Left ventricle myocardium superior (tissue), 1 donor: ENCODE measurements around the gene FAM53B. TPM values are rescaled to one million over a fixed set of nuclear protein-coding genes. Genes with fewer than 3 reads are reported as not detected.
"Not testable (repeated sequence)": the region's sequence is repeated elsewhere in the genome, so short reads cannot be mapped to it uniquely, and the experiment has no call there.

ENCODE experiments used
- ATAC-seq: fragments of 200-7000 bp; cut with Tn5 transposase; one replicate; pipeline ENCODE4 v1.9.1; 2020; ENCODE audit warnings: mild to moderate bottlenecking, moderate library complexity
- DNase-seq: peaks from one replicate; pipeline ENCODE4 v3.0.0-alpha.2; 2020
- intact Hi-C: fragments of 100-400 bp; cut with micrococcal nuclease; formaldehyde crosslinking; loops from one replicate; pipeline ENCODE4 v1.11.0; 2022
- long read RNA-seq: library from polyadenylated mRNA; unstranded; transcript quantifications from one replicate; pipeline ENCODE4 v2.0.0, GENCODE V29; 2021
- total RNA-seq: library from RNA; stranded (reverse); fragmentation: NEBNext Ultra II Directional; extraction: Animal tissue kit (Norgen Biotek cat#: 25700); gene quantifications from one replicate; pipeline ENCODE4 v1.2.1, GENCODE V29; 2021
- donor health status: DM: no; HTN: yes; CAD: no; lungs with severe emphysema.

The FAM53B gene, protein sequence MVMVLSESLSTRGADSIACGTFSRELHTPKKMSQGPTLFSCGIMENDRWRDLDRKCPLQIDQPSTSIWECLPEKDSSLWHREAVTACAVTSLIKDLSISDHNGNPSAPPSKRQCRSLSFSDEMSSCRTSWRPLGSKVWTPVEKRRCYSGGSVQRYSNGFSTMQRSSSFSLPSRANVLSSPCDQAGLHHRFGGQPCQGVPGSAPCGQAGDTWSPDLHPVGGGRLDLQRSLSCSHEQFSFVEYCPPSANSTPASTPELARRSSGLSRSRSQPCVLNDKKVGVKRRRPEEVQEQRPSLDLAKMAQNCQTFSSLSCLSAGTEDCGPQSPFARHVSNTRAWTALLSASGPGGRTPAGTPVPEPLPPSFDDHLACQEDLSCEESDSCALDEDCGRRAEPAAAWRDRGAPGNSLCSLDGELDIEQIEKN
- total RNA-seq: 45.3 TPM
- long read RNA-seq, full-length matches to known transcripts: 6 of 69 reads
- long read RNA-seq, partial matches to known transcripts: 5 of 69 reads
- long read RNA-seq, other reads (novel, unspliced or antisense): 58 of 69 reads

DNA sequence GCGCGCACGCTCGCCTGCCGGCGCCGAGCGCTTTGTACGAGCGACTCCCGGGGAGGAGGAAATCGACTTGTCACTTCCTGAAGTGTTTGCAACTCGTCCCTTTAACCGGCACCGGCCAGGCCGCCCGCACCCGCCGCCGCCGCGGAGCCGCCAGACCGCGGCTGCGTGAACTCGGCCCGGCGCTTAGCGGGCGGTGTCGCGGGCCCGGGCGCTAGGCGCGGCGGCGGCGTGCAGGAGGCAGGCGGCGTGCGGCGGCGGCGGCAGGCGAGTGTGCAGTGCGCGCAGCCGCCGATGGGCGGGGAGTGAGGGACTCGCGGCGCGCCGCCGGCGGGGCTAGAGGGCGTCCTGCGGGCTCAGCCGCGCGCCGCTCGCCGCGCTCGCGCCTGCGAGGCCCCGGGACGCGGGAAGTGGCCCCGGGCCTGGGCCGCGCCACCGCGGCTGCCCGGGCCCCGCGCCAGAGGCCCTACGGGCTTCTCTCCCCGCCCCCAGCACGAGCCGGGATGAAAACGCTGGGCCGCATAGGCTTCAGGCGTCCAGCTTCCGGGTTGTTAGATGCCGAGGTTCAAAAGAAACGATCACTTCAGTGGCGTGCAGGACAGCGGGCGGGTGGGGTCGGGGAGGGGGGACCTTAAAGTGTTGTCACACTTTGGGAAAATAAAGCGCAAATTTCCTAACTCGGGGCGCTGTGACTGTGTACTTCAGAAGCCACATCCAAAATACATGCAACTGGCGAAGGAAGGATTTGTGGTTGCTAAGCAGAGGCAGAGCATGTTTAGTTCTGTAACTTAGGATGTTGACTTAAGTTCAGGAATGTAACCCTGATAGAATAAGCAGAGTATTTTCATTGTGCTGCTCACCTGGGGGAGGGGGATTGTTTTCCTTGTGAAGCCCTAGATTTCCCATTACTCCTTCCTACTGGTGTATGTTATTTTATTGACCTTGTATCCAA lies at the start of gene FAM53B:
Gene FAM53B, minus strand, starts transcription at position 277 of the 949 bp plus-strand sequence. CDS start 37,665 bp downstream, outside the sequence.
- ATAC-seq: peak; percentile 68
- peak; percentile 93 for DNase-seq

DNA sequence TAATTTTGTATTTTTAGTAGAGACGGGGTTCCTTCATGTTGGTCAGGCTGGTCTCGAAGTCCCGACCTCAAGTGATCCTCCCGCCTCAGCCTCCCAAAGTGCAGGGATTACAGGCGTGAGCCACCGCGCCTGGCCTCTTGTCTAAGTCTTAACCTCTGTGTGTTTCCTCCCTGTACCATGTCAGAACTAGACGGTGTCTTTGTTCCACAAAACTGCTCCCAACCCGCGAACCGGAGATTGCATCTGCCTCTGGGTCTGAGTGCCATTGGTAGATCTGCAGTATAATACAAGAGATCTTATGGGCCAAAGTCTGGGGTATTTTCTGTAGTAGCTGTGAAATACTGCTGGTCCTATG lies 48.8 kb upstream of the FAM53B start:
- intact Hi-C loops: no loop called here
- ATAC-seq (no peak), DNase-seq (no peak)

More for the DNA sequence above, at the start of gene FAM53B:
- intact Hi-C loops: loop anchor here (2.0 to 10.0 kb wide), 2 partner anchors 100 to 214 kb away; no protein-coding TSS in a partner anchor

DNA sequence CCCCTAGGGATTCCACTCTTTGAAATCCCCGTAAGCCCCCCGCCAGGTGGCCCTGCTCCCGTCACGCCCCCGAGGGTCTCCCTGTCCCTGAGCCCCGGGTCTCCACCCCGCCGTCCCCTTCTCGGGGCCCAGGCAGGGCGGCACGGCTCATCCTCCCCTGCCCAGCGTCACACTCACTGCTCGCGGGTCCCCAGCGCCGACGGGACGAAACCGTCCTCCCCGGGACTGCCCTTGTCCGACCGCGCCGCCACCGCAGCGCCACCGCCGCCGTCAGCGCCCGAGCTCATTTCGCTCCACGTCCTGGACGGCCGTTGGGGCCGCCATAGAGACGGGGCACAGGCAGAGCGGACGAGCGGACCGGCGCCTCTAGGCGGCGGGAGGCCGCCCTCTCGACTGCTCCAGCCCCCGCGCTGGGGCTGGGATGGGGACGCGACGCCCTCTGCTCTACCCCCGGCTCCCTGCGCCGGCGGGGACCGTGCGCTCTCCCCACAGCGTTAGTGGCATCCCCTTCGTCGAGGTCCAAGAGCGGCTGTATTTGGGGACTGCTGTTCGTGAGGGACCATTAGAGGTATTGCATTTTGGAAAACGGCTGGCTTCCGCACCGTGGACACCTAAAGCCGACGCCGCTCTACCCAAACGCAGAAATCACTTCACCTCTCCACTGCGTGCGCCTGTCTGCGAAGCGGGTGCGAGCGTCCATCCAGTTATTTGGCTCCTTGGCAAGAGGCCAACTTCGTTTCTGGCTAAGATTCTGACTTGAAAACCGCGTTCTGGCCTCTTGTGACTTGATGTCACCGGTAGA lies 47.6 kb upstream of the FAM53B start, which contains the start of gene EEF1AKMT2:
Gene EEF1AKMT2, minus strand, starts transcription at position 341 of the 802 bp plus-strand sequence. Its CDS starts 54 bp downstream, at position 287.
- DNase-seq: peak; percentile 91
- ATAC-seq: peak; percentile 99
- intact Hi-C loops: no loop called here

DNA sequence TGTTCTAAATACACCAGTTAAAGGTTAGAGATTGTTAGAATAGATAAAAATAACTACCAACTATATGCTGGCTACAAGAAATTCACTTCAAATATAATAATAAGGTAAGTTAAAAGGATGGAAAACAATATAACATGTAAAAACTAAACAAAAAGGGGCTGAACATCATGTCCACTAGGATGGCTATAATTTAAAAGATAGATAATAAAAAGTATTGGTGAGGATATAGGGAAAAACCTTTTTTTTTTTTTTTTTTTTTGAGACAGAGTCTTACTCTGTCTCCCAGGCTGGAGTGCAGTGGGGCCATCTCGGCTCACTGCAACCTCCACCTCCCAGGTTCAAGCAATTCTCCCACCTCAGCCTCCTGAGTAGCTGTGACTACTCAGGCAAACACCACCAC lies 38.7 kb upstream of the FAM53B start:
- DNase-seq, ATAC-seq, intact Hi-C loops: not testable (repeated sequence)

DNA sequence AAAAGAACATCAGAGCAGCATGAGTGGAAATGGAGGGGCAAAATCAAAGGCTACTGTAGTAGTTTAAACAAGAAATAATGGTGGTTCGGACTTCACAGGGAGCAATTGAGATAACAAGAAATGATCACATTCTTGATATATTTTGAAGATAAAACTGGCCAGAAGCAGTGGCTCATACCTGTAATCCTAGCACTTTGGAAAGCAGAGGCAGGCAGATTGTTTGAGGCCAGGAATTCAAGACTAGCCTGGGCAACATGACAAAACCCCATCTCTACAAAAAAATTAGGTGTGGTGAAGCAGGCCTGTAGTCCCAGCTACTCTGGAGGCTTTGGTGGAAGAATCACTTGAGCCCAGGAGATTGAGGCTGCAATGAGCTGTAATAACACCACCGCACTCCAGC lies 24.6 kb upstream of the FAM53B start:
- ATAC-seq: no peak
- intact Hi-C loops: no loop called here
- DNase-seq: no peak

DNA sequence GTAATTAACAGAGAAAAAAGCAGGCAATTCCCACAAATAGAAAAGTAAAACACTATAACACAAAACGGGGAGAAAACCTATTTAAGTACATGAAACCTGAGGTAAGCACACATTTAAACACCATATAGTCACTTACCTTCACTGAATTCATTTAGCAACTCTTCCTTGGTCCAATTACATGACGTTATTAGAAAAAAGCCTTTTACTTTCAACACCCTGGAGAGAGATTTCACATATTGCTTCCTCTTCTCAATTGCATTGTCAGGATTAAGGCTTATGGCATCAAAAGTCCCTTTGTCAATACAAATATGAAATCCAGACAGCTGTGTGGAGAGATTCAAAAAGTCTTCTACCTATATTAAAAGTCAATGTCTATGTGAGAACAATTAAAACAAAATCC lies 21.1 kb upstream of the FAM53B start:
- intact Hi-C loops: no loop called here
- DNase-seq: no peak
- ATAC-seq: no peak

DNA sequence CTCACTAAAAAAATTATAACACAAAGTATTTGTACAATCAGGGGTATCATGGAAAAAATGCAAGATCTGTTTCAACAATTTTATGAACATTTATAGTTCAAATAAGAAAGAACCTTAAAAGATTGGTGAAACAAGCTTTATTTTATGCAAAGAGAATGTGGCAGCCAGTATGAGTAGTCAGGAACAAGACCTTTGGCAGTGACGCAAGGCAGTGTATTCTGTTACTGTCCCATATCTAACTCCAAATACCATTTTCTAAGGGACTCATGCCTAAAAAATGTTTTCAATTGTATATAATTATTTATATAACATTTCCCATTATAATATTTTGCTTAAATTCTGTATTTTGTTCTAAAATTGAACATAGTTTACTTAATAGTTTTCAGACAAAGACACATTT lies 19.1 kb upstream of the FAM53B start:
- intact Hi-C loops: no loop called here
- no peak for DNase-seq
- no peak for ATAC-seq

DNA sequence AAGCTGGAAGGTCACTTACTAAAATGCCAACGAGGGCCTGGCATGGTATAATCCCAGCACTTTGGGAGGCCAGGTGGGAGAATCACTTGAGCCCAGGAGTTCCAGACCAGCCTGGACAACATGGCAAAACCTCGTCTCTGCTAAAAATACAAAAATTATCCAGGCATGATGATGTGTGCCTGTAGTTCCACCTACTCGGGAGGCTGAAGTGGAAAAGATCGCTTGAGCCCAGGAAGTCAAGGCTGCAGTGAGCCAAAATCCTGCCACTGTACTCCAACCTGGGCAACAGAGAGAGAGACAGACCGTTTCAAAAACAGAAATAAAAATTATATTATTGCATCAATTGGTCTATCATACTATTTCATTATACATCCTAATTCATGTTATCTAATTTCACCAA lies 18.1 kb upstream of the FAM53B start:
- DNase-seq (no peak), ATAC-seq (no peak)
- intact Hi-C loops: no loop called here

DNA sequence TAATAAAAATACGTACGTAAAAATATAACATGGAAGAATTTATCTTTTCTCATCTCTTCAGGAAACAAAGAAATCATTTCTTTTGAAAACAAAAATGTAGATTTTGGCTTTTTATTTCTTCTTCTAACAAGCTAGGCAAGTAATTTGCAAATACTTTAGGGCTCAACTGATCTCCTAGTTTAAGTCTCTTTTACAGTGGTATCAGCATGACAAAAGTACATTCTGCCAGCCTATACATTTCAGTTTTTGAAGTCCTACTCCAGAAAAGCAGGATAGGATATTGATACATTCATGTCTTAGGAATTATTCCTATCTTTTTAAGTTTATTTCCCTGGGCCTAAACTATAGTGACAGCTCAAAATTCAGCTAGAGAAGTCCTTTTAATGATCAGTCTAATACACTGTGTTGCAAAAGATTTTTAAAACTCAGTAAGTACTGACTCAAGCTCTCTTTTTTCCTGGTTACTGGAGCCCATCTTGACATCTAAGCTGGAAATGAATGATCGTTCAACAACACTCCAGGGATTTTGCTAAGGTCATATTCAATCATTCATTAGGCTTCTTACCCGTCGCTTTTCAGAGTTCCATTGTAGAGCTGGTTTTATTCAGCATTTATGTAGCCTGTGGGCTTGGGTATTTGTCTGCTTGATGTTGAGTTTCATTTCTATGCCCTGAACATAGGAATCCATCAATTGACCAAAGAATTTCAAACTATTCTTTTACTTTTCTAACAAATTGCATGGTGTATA lies 12.2 kb upstream of the FAM53B start:
- intact Hi-C loops: no loop called here
- DNase-seq (no peak), ATAC-seq (no peak)

DNA sequence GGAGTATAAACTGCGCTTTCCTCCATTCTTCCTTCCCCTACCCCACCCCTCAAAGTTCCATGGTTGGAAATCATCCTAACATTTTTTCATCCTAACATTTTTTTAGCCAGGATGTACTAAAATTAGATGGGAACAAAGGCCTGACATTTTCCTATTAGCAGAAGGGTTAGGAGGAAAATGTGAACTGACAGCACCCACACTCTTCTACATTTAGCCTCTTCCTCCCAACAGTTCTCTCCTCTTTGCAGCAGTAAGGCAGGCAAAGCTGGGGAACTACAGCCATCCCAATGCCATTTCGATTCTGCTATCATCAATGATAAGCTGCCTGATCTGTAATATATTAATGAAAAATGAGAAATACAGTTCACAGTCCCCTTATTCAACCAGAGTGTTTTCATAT lies 11.4 kb upstream of the FAM53B start:
- ATAC-seq: no peak
- no peak for DNase-seq

DNA sequence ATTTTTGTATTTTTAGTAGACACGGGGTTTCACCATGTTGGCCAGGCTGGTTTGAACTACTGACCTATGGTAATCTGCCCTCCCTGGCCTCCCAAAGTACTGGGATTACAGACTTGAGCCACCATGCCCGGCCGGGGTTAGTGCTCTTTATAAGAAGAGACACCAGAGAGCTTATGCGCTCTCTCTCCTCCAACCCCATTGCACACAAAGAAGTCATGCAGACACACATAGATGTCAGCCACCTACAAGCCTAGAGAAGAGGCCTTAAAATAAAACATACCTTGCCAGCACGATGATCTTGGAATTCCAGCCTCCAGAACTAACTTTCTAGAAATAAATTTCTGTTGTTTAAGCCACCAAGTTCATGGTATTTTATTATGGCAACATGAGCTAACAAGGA lies 10.0 kb upstream of the FAM53B start:
- ATAC-seq (no peak), DNase-seq (no peak)
- intact Hi-C loops: no loop called here

More for the DNA sequence above, 11.4 kb upstream of the FAM53B start:
- intact Hi-C loops: no loop called here

DNA sequence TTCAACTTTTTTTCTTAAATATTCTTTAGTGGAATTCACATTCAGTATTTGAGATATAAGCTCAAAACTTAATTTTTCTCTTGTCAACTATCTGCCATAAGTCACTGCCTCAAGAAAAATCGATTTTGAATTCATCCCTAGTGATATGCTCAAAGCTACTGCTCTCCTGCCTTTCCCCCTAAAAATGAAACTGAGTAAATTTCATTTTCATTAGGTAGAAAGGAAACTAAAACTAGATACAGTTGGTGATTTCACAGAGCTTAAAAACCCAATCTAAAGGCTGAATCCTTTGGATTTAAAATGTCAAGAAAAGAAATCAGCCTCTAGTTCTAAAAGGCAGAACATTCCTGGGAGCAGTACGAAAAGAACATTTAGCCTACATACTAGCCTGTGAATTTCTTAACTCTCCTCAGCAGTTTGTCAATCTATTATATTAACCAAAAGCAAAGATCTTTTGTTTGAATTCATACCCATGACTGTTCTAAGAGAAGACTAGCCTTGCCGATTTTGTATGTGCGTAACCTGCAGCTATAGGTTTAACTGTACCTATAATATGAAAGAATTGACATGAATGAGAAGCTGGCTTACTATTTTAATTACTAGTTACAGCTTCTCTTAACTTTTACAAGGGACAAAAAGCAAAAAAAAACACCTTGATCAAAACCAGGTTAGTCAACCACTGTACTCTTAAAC lies 4.9 kb upstream of the FAM53B start:
- ATAC-seq: no peak
- intact Hi-C loops: loop anchor here (10.0 kb wide), 1 partner anchor 104 kb away; no protein-coding TSS in a partner anchor
- no peak for DNase-seq

DNA sequence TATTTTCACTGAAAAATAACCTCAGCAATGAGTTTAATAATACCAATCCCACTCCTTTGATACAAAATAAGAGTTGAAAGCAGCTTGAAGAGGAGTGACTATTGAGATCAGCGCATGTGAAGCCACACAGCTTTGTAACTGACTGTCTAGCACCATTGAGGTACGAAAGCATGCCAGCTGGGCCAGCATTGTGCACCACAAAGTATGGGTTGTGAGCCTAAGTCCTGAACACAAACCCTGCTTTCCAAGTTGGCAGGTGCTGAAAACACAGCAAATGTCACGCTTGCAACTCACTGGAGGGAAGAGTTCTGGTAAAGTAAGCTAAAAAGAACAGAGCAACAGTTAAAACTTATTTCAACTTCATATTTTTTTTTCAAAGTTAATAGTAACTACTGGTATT lies 4.0 kb upstream of the FAM53B start:
- ATAC-seq: no peak
- intact Hi-C loops: loop anchor here (10.0 kb wide), 1 partner anchor 103 kb away; no protein-coding TSS in a partner anchor

DNA sequence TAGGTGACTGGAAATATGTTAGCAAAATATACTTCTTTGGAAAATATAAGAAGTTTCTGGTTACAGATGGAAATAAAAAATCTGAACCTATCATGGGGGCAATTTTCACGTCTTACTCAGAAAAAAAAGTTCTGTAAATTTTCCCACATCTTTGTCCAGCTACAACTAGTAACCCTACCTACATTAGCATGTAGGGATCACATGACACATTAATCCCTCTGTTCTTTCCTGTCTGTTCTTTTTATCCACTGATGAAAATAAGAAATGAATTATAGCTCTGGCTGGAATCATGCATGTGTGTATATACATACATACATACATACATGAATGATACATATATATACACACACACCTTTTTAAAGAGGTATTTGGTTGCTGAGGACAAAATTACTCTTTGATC lies 3.6 kb upstream of the FAM53B start:
- ATAC-seq: no peak
- no peak for DNase-seq
- intact Hi-C loops: loop anchor here (10.0 kb wide), 1 partner anchor 103 kb away; no protein-coding TSS in a partner anchor

More for the DNA sequence above, 4.0 kb upstream of the FAM53B start:
- no peak for DNase-seq

DNA sequence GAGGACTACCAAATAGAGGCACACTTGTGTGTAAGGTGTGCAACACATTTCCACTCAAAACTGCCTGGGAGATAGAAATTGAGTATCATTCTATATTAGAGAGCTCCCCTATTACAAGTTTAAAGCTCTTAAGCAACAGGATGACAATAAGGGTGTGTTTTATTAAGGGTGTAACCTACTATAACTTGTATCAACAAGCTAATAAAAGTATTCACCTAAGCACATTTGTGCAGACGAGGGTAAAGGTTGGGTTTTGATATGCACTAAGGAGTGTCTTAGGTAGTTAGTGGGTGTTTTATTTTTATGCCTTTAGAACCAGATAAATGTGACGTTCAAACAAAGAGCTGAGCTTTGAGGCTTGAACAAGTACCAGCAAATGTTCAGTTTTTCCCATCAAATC lies 2.8 kb upstream of the FAM53B start:
- DNase-seq (no peak), ATAC-seq (no peak)

DNA sequence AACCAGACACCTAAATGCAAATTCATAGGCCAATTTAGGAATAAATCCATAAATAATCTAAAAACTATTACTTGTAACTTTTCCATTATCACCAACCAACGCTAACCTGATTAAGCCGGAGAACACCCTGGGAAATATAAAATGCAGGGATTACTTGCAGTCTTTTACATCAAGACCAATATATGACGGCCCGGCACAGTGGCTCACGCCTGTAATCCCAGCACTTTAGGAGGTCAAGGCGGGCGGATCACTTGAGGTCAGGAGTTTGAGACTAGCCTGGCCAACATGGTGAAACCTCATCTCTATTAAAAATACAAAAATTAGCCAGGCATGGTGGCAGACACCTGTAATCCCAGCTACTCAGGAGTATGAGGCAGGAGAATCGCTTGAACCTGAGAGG lies 2.3 kb upstream of the FAM53B start:
- intact Hi-C loops: loop anchor here (10.0 kb wide), 1 partner anchor 102 kb away; no protein-coding TSS in a partner anchor
- DNase-seq, ATAC-seq: not testable (repeated sequence)

More for the DNA sequence above, 2.8 kb upstream of the FAM53B start:
- intact Hi-C loops: loop anchor here (10.0 kb wide), 1 partner anchor 102 kb away; no protein-coding TSS in a partner anchor

DNA sequence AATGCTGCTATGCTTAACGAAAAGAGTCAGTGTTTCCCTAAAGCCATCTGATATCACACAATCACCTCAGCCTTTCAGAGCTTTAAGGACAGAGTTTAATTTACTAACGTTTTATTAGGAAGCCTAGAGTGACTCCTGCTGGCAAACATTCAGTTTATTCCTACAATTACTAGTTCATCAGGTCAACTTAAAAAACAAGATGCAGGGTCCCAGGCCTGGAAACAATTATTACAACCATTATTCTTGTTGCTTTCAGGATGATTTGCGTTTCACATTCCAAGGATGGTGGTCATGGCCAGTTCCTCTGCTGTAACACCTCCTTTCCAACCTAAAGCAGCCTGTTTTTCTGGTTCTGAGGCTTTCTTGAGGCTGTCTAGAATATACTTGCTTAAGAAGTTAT lies 1.5 kb upstream of the FAM53B start:
- DNase-seq (no peak), ATAC-seq (no peak)
- intact Hi-C loops: loop anchor here (2.0 to 10.0 kb wide), 2 partner anchors 101 to 215 kb away; no protein-coding TSS in a partner anchor
